Neural progenitor cell (in vitro differentiated cells): ENCODE measurements around the gene TTLL5. TPM values are rescaled to one million over a fixed set of nuclear protein-coding genes. Genes with fewer than 3 reads are reported as not detected.

ENCODE experiments used
- DNase-seq: peaks from one replicate; pipeline ENCODE4 v3.0.0-alpha.2; 2016; ENCODE audit warnings: low spot score
- H2AFZ ChIP-seq: fragments of 200-600 bp; sonication (generic); replicated peaks from 2 replicates; pipeline ENCODE4 v1.6.1; 2016; ENCODE audit warnings: antibody characterized with exemption
- H3F3A ChIP-seq: fragments of 200-600 bp; sonication (generic); 2 replicates; pipeline ENCODE4 v1.6.1; 2016; ENCODE audit warnings: antibody characterized with exemption, low read depth
- H3K27ac ChIP-seq: fragments of 200-600 bp; sonication (generic); 2 replicates; pipeline ENCODE4 v1.5.1; 2016; ENCODE audit warnings: mild to moderate bottlenecking
- H3K27me3 ChIP-seq: fragments of 200-600 bp; sonication (generic); 2 replicates; pipeline ENCODE4 v1.6.1; 2016; ENCODE audit warnings: mild to moderate bottlenecking, moderate library complexity
- H3K36me3 ChIP-seq: fragments of 200-600 bp; sonication (generic); 2 replicates; pipeline ENCODE4 v1.5.1; 2016
- H3K4me1 ChIP-seq: fragments of 200-600 bp; sonication (generic); 2 replicates; pipeline ENCODE4 v1.6.1; 2016; ENCODE audit warnings: mixed run types
- H3K4me2 ChIP-seq: fragments of 200-600 bp; sonication (generic); 2 replicates; pipeline ENCODE4 v1.6.1; 2016
- H3K4me3 ChIP-seq: fragments of 200-600 bp; sonication (generic); 2 replicates; pipeline ENCODE4 v1.5.1; 2016
- H3K79me2 ChIP-seq: fragments of 200-600 bp; sonication (generic); 2 replicates; pipeline ENCODE4 v1.6.1; 2016; ENCODE audit warnings: low read depth
- H3K9ac ChIP-seq: fragments of 200-600 bp; sonication (generic); 2 replicates; pipeline ENCODE4 v1.6.1; 2016
- H3K9me3 ChIP-seq: fragments of 200-600 bp; sonication (generic); 2 replicates; pipeline ENCODE4 v1.5.1; 2016; ENCODE audit warnings: low read depth
- H4K20me1 ChIP-seq: fragments of 200-600 bp; sonication (generic); 2 replicates; pipeline ENCODE4 v1.6.1; 2016; ENCODE audit warnings: low read depth
- H3K27ac Mint-ChIP-seq: 3 replicates; pipeline ENCODE4 v1.8.0; 2021; ENCODE audit warnings: mixed read lengths
- H3K27me3 Mint-ChIP-seq: 2 replicates; pipeline ENCODE4 v1.8.0; 2022; ENCODE audit warnings: low read depth, mild to moderate bottlenecking, inconsistent platforms, moderate library complexity, mixed read lengths; ENCODE audit not compliant: insufficient read depth
- H3K36me3 Mint-ChIP-seq: 3 replicates; pipeline ENCODE4 v1.8.0; 2021; ENCODE audit warnings: mixed read lengths
- H3K4me1 Mint-ChIP-seq: 3 replicates; pipeline ENCODE4 v1.8.0; 2021; ENCODE audit warnings: mixed read lengths
- H3K4me3 Mint-ChIP-seq: 3 replicates; pipeline ENCODE4 v1.8.0; 2021; ENCODE audit warnings: mild to moderate bottlenecking, moderate library complexity, mixed read lengths
- H3K9me3 Mint-ChIP-seq: 3 replicates; pipeline ENCODE4 v1.8.0; 2020; ENCODE audit warnings: mixed read lengths
- EZH2 ChIP-seq: fragments of 200-600 bp; sonication (generic); IDR thresholded peaks from 2 replicates; pipeline ENCODE4 v1.6.1; 2017; ENCODE audit warnings: antibody characterized with exemption, mild to moderate bottlenecking, moderate library complexity
- EZH2phosphoT487 ChIP-seq: fragments of 200-600 bp; sonication (generic); IDR thresholded peaks from 2 replicates; pipeline ENCODE4 v1.6.1; 2017; ENCODE audit warnings: antibody characterized with exemption
- total RNA-seq: library from RNA; depleted of rRNA; stranded (reverse); fragments of >200 nt; gene quantifications from 2 replicates; pipeline ENCODE4 v1.2.3, GENCODE V29; 2015; ENCODE audit warnings: low replicate concordance
- TF ChIP-seq, protein P1 (sequence below): fragments of 200-600 bp; sonication (generic); IDR thresholded peaks from 2 replicates; pipeline ENCODE4 v1.5.1; 2017; ENCODE audit warnings: antibody characterized with exemption, mild to moderate bottlenecking

Gene TTLL5
- total RNA-seq, 1 donor from 2014 or later = 61.4 TPM

DNA sequence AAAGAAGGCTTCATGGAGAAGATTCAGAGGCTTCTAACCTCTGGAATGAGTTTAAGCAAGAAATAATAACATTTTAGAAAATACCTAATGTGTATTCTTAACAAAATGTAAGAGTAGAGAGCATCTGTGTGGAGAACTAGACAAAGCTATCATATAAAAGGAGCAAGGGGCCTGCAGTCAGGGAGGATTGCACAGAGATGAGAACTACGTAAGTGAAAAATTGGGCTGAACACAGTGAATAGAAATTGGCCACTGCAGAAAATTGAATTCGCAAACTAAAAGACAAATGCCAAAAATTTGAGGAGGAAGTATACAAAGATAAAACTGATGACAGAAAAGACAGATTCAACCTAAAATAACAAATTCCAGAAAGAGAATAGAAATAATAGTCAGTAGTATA lies 227.9 kb downstream of the TTLL5 start:
- Histone ChIP-seq H3K27me3 (no peaks in the 10 kb centered on the region), H3K36me3 (no peaks in the 10 kb centered on the region), H3F3A (no peaks in the 10 kb centered on the region), H3K4me2 (no peak overlapping the region), H3K79me2 (no peaks in the 10 kb centered on the region), H3K4me3 (no peak overlapping the region), H4K20me1 (no peaks in the 10 kb centered on the region), H3K9ac (no peak overlapping the region), H2AFZ (no peak overlapping the region), H3K27ac (no peak overlapping the region), H3K9me3 (no peaks in the 10 kb centered on the region), H3K4me1 (no peaks in the 10 kb centered on the region)
- Mint-ChIP-seq H3K4me1 (no peaks in the 10 kb centered on the region), H3K4me3 (no peak overlapping the region), H3K27ac (no peak overlapping the region), H3K36me3 (peaks cover 17% of the 10 kb centered on the region), H3K9me3 (no peaks in the 10 kb centered on the region), H3K27me3 (no peaks in the 10 kb centered on the region)
- TF ChIP-seq, protein P1, sequence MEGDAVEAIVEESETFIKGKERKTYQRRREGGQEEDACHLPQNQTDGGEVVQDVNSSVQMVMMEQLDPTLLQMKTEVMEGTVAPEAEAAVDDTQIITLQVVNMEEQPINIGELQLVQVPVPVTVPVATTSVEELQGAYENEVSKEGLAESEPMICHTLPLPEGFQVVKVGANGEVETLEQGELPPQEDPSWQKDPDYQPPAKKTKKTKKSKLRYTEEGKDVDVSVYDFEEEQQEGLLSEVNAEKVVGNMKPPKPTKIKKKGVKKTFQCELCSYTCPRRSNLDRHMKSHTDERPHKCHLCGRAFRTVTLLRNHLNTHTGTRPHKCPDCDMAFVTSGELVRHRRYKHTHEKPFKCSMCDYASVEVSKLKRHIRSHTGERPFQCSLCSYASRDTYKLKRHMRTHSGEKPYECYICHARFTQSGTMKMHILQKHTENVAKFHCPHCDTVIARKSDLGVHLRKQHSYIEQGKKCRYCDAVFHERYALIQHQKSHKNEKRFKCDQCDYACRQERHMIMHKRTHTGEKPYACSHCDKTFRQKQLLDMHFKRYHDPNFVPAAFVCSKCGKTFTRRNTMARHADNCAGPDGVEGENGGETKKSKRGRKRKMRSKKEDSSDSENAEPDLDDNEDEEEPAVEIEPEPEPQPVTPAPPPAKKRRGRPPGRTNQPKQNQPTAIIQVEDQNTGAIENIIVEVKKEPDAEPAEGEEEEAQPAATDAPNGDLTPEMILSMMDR = no peak
- TF ChIP-seq EZH2 (no peak), EZH2phosphoT487 (no peak)
- DNase-seq = no peak

DNA sequence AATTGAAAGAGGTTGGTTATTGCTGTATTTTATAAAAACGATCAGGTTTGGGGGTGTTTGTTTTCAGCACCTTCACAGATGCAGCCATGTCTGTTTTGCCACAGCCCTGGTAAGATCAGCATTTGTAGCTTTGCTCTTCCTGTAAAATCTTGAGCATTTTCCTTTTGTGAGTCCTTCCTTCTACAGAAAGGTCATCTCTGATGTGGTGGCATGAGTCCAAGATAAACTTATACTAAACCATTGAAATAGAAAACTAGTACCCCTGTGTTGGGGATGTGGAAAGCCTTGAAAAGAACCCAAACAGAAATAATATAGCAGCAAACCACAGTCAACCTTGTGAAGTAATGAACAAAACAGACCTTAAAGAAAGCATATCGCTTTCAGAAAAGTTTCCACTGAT lies 235.3 kb downstream of the TTLL5 start:
- Histone ChIP-seq H3K27ac (no peak overlapping the region), H4K20me1 (no peaks in the 10 kb centered on the region), H3F3A (no peaks in the 10 kb centered on the region), H3K79me2 (no peaks in the 10 kb centered on the region), H2AFZ (no peak overlapping the region), H3K4me2 (no peak overlapping the region), H3K9ac (no peak overlapping the region), H3K27me3 (no peaks in the 10 kb centered on the region), H3K36me3 (no peaks in the 10 kb centered on the region), H3K4me1 (no peaks in the 10 kb centered on the region), H3K4me3 (no peak overlapping the region), H3K9me3 (no peaks in the 10 kb centered on the region)
- Mint-ChIP-seq H3K4me1 (no peaks in the 10 kb centered on the region), H3K27me3 (no peaks in the 10 kb centered on the region), H3K27ac (no peak overlapping the region), H3K36me3 (peaks cover 3% of the 10 kb centered on the region), H3K9me3 (no peaks in the 10 kb centered on the region), H3K4me3 (no peak overlapping the region)
- no peak for TF ChIP-seq EZH2phosphoT487
- TF ChIP-seq EZH2 = no peak
- TF ChIP-seq, protein P1 = no peak
- DNase-seq = no peak

DNA sequence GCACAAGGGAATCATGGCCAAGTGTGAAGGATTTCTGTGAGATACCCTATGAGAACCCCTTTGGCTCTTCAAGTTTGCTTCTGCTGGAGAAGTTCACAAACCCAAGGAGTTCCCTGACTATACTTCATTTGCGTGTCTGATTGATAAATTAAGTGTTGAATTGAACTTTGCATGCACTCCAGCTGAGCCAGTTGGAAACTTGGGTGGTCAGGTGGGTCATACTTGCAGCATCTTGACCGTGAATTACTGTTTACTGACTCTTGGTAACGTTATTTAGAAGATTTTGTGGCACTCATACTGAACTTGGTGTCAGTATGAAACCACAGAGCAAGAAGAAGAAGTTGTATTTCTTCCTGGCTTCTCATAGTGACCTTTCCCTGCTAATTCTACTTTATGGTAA lies 243.3 kb downstream of the TTLL5 start:
- Histone ChIP-seq H3K27me3 (no peaks in the 10 kb centered on the region), H4K20me1 (no peaks in the 10 kb centered on the region), H3K4me1 (no peaks in the 10 kb centered on the region), H2AFZ (no peak overlapping the region), H3F3A (no peaks in the 10 kb centered on the region), H3K9ac (no peak overlapping the region), H3K36me3 (no peaks in the 10 kb centered on the region), H3K79me2 (no peaks in the 10 kb centered on the region), H3K4me3 (no peak overlapping the region), H3K4me2 (no peak overlapping the region), H3K27ac (no peak overlapping the region), H3K9me3 (no peaks in the 10 kb centered on the region)
- Mint-ChIP-seq H3K27ac (no peak overlapping the region), H3K4me1 (peaks cover 4% of the 10 kb centered on the region), H3K36me3 (peaks cover 4% of the 10 kb centered on the region), H3K27me3 (peaks cover 5% of the 10 kb centered on the region), H3K4me3 (no peak overlapping the region), H3K9me3 (no peaks in the 10 kb centered on the region)
- no peak for DNase-seq
- TF ChIP-seq, protein P1 = no peak
- TF ChIP-seq EZH2phosphoT487 (no peak), EZH2 (no peak)
